ENCODE data around the gene RHEX. TPM values are rescaled to one million over a fixed set of nuclear protein-coding genes. Genes with fewer than 3 reads are reported as not detected.

The RHEX gene
- total RNA-seq, 6 donors from 2014 or later: 1.4 to 19.0 (median 6.8) TPM; not detected in 1

DNA sequence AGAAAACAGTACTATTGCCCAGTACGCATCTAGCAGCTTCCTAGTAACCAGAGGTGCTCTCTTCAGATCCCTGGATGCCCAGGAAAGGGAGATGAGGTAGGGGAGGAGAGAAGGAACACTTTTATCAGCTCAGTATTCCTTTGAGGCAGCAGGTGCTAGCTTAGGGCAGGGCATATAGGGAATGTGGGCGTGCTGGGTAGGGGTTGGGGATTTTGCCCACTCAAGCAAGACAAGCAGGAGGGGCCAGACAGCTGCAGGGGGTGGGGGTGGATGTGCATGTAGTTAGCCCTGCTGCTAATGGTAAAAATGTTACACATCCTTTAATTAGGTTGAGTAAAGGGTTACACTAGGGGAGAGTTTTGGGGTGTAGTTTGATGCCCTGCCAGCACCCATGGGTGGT lies 82.3 kb downstream of the RHEX start:
- DNase-seq (no peak), ATAC-seq (ENCODE audit: low FRiP score in 2 of 2) (no peak)
- Histone ChIP-seq H3K27me3 (no peaks in the 10 kb centered on the region), H3K36me3 (no peaks in the 10 kb centered on the region), H3K4me1 (no peaks in the 10 kb centered on the region), H3K9me3 (no peaks in the 10 kb centered on the region), H3K27ac (no peak overlapping the region), H3K4me3 (no peak overlapping the region)
- TF ChIP-seq POLR2A (IDR thresholded peaks at IDR 0.05): no peak
- TF ChIP-seq EP300 (IDR thresholded peaks at IDR 0.05): no peak
- TF ChIP-seq CTCF (IDR thresholded peaks at IDR 0.05): no peak
- TF ChIP-seq POLR2AphosphoS5 (IDR thresholded peaks at IDR 0.05): no peak
- 72 to 79% methylated on average over 2 of the region's 2 CpGs for WGBS, 2 donors

GRCh38 chr1:206136241-206136640 lies 83.3 kb downstream of the RHEX start:
- Histone ChIP-seq H3K27me3 (no peaks in the 10 kb centered on the region), H3K4me3 (no peak overlapping the region), H3K4me1 (no peaks in the 10 kb centered on the region), H3K9me3 (no peaks in the 10 kb centered on the region), H3K27ac (no peak overlapping the region), H3K36me3 (no peaks in the 10 kb centered on the region)
- DNase-seq (no peak), ATAC-seq (ENCODE audit: low FRiP score in 2 of 2) (no peak)
- TF ChIP-seq POLR2AphosphoS5 (IDR thresholded peaks at IDR 0.05): no peak
- TF ChIP-seq POLR2A (IDR thresholded peaks at IDR 0.05): no peak
- no peak for TF ChIP-seq EP300 (IDR thresholded peaks at IDR 0.05)
- no peak for TF ChIP-seq CTCF (IDR thresholded peaks at IDR 0.05)
- 41 to 48% methylated on average over 2 of the region's 2 CpGs for whole genome bisulfite sequencing, 2 donors

GRCh38 chr1:206142011-206142410 lies 89.0 kb downstream of the RHEX start:
- Histone ChIP-seq H3K27me3 (no peaks in the 10 kb centered on the region), H3K36me3 (no peaks in the 10 kb centered on the region), H3K4me3 (no peak overlapping the region), H3K27ac (no peak overlapping the region), H3K9me3 (no peaks in the 10 kb centered on the region), H3K4me1 (no peaks in the 10 kb centered on the region)
- DNase-seq: no peak
- TF ChIP-seq CTCF (IDR thresholded peaks at IDR 0.05) (no peak), POLR2A (IDR thresholded peaks at IDR 0.05) (no peak), POLR2AphosphoS5 (IDR thresholded peaks at IDR 0.05) (no peak), EP300 (IDR thresholded peaks at IDR 0.05) (no peak)
- no peak for ATAC-seq (ENCODE audit: low FRiP score in 2 of 2)
- 84 to 85% methylated on average over 3 of the region's 3 CpGs for WGBS, 2 donors

- Histone ChIP-seq H3K4me3 (no peak overlapping the region), H3K4me1 (no peaks in the 10 kb centered on the region), H3K27me3 (no peaks in the 10 kb centered on the region), H3K9me3 (no peaks in the 10 kb centered on the region), H3K36me3 (no peaks in the 10 kb centered on the region), H3K27ac (no peak overlapping the region)
- WGBS, 2 donors: 57 to 65% methylated on average over 2 of the region's 2 CpGs
- DNase-seq: no peak
- no peak for TF ChIP-seq EP300 (IDR thresholded peaks at IDR 0.05)
- no peak for TF ChIP-seq POLR2A (IDR thresholded peaks at IDR 0.05)
- TF ChIP-seq POLR2AphosphoS5 (IDR thresholded peaks at IDR 0.05): no peak
- TF ChIP-seq CTCF (IDR thresholded peaks at IDR 0.05): no peak
- ATAC-seq (ENCODE audit: low FRiP score in 2 of 2): no peak
Observed at GRCh38 chr1:206142770-206143169, 89.8 kb downstream of the RHEX start.

DNA sequence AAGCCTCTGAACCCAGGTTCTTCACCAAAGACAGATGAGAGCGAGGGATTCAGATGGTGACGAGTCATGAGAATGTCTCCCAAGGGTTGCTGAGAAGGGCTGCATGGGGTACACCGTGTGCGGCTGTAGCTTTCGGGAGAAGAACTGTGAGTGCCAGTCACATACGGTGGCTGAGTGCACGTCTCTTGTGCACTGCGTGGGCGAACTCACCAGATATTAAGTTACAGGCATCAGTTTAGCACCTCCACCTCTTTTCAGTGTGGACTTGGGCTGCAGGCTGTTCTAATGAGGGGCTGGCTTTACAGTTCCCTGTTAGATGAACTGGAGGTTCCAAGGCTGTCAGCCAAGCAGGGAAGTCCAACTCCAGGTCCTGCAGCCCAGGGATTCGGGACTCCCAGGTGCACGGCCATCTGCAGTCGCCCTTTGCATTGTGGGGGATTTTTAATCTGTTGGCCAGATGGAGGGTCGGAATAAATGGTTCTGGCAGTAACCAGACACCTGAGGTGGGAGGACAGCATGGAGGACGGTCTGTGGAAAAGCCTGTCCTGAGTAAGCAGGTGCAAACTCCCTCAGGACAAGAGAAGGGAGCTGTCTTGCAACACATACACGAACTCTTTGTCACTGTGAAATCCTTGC lies 90.7 kb downstream of the RHEX start:
- no peaks in the 10 kb centered on the region for H3K4me1 ChIP-seq
- no peak overlapping the region for H3K4me3 ChIP-seq
- H3K27ac ChIP-seq: no peak overlapping the region
- TF ChIP-seq EP300 (IDR thresholded peaks at IDR 0.05): no peak
- no peak for TF ChIP-seq CTCF (IDR thresholded peaks at IDR 0.05)
- TF ChIP-seq POLR2A (IDR thresholded peaks at IDR 0.05): no peak
- no peak for TF ChIP-seq POLR2AphosphoS5 (IDR thresholded peaks at IDR 0.05)
- H3K9me3 ChIP-seq: no peaks in the 10 kb centered on the region
- no peak for ATAC-seq (ENCODE audit: low FRiP score in 2 of 2)
- WGBS, 2 donors: 88 to 93% methylated on average over 14 to 15 of the region's 15 CpGs
- H3K27me3 ChIP-seq: no peaks in the 10 kb centered on the region
- DNase-seq: no peak
- no peaks in the 10 kb centered on the region for H3K36me3 ChIP-seq

Data from upper lobe of left lung (tissue), 6 donors.